Esophagus muscularis mucosa (tissue), 4 donors: ENCODE measurements around the gene POLRMT. TPM values are rescaled to one million over a fixed set of nuclear protein-coding genes. Genes with fewer than 3 reads are reported as not detected.

Experiments
- DNase-seq: peaks from one replicate; pipeline ENCODE4 v3.0.0-alpha.2; 2017; ENCODE audit errors: extremely low spot score
- H3K27ac ChIP-seq, 4 donors: fragments of 200-600 bp; sonication (generic); replicated peaks in 1 of 4; 1 replicate in 3 of 4; 2 replicates in 1 of 4; pipeline ENCODE4 v1.5.1; 2016 to 2019; ENCODE audit warnings: mild to moderate bottlenecking in 1 of 4
- H3K27me3 ChIP-seq, 4 donors: fragments of 200-600 bp; sonication (generic); one replicate each; pipeline versions ENCODE4 v1.5.1 to v1.6.0; 2016 to 2019
- H3K36me3 ChIP-seq, 4 donors: fragments of 200-600 bp; sonication (generic); one replicate each; pipeline ENCODE4 v1.5.1; 2016 to 2019
- H3K4me1 ChIP-seq, 4 donors: fragments of 200-600 bp; sonication (generic); one replicate each; pipeline ENCODE4 v1.5.1; 2016 to 2019
- H3K4me3 ChIP-seq, 4 donors: fragments of 200-600 bp; sonication (generic); 1 replicate in 2 of 4; 2 replicates in 2 of 4; pipeline ENCODE4 v1.5.1; 2016 to 2019; ENCODE audit warnings: mild to moderate bottlenecking in 4 of 4, moderate library complexity in 1 of 4
- H3K9me3 ChIP-seq, 4 donors: fragments of 200-600 bp; sonication (generic); 1 replicate in 3 of 4; 2 replicates in 1 of 4; pipeline ENCODE4 v1.5.1; 2016 to 2019
- CTCF ChIP-seq, 3 experiments: fragments of 200-600 bp in 2 of 3; fragments of 450-650 bp in 1 of 3; sonication (generic) in 2 of 3; IDR thresholded peaks; one replicate each; pipeline ENCODE4 v1.5.1; 2017 to 2019; ENCODE audit warnings: antibody characterized with exemption in 3 of 3, mild to moderate bottlenecking in 2 of 3, moderate library complexity in 1 of 3
- EP300 ChIP-seq: sonication (generic); formaldehyde crosslinking; IDR thresholded peaks from one replicate; pipeline ENCODE4 v1.6.1; 2017; ENCODE audit warnings: antibody characterized with exemption
- POLR2A ChIP-seq: fragments of 450-650 bp; IDR thresholded peaks from one replicate; pipeline ENCODE4 v1.6.1; 2017; ENCODE audit warnings: antibody characterized with exemption, moderate library complexity, mild to moderate bottlenecking, low read depth
- POLR2AphosphoS5 ChIP-seq, 2 donors: sonication (generic); formaldehyde crosslinking; IDR thresholded peaks; one replicate each; pipeline ENCODE4 v1.6.1; 2017; ENCODE audit warnings: antibody characterized with exemption in 2 of 2
- WGBS: methylation state at CpG from one replicate; pipeline ENCODE4 v1.1.5; 2018; 5-methylcytosine and 5-hydroxymethylcytosine counted together
- intact Hi-C: fragments of 100-400 bp; cut with DNase I; formaldehyde crosslinking; loops from one replicate; pipeline ENCODE4 v1.15.1; 2023
- total RNA-seq, 4 donors: library from RNA; depleted of rRNA; stranded (reverse); fragments of >200 nt; gene quantifications; one replicate each; pipeline versions ENCODE4 v1.1.0 to v1.2.1, GENCODE V29; 2016

Gene POLRMT
- total RNA-seq, 4 donors from 2014 or later, result 20.8 to 40.7 (median 30.4) TPM

GRCh38 chr19:664913-665443, 31.6 kb upstream of the POLRMT start:
- TF ChIP-seq POLR2AphosphoS5 (IDR thresholded peaks at IDR 0.05) (peak; percentile 50 to 63), CTCF (IDR thresholded peaks at IDR 0.05) (peak; percentile 92 to 99 (median 97)), EP300 (no peak)
- H3K9me3 ChIP-seq, result no peaks in the 10 kb centered on the region
- intact Hi-C loops, result loop anchor here (1.0 to 5.0 kb wide), 2 partner anchors 69 to 197 kb away; no protein-coding TSS in a partner anchor
- peaks cover 38 to 48% (median 46%) of the 10 kb centered on the region in 4 donors for H3K4me1 ChIP-seq
- peak overlapping the region; percentile 10 to 46 (median 20) for H3K27ac ChIP-seq
- no peaks in the 10 kb centered on the region for H3K27me3 ChIP-seq
- WGBS, result 15% methylated on average over 10 of the region's 24 CpGs
- H3K36me3 ChIP-seq, result no peaks in the 10 kb centered on the region
- DNase-seq, result no peak
- H3K4me3 ChIP-seq, result peak overlapping the region; percentile 26 to 51 (median 41)

GRCh38 chr19:663682-664117, 30.4 kb upstream of the POLRMT start:
- H3K9me3 ChIP-seq, result no peaks in the 10 kb centered on the region
- H3K27me3 ChIP-seq, result no peaks in the 10 kb centered on the region
- DNase-seq, result no peak
- peaks cover 51 to 61% (median 59%) of the 10 kb centered on the region in 4 donors for H3K4me1 ChIP-seq
- peaks cover 0 to 1% (median under 1%) of the 10 kb centered on the region in 4 donors for H3K36me3 ChIP-seq
- H3K27ac ChIP-seq, result peak overlapping the region; percentile 92 to 96 (median 96)
- WGBS, result 48% methylated on average over 16 of the region's 18 CpGs
- H3K4me3 ChIP-seq, result peak overlapping the region; percentile 81 to 100 (median 100)
- TF ChIP-seq CTCF (IDR thresholded peaks at IDR 0.05) (no peak), EP300 (no peak), POLR2A (no peak), POLR2AphosphoS5 (IDR thresholded peaks at IDR 0.05) (no peak)
- intact Hi-C loops, result no loop called here

- peaks cover 57 to 67% (median 64%) of the 10 kb centered on the region in 4 donors for H3K4me1 ChIP-seq
Measured at GRCh38 chr19:662962-663681, 29.8 kb upstream of the POLRMT start, which contains the start of gene RNF126. TSS of gene RNF126 (minus strand) at chr19:663214. CDS start at chr19:663121, 93 bp downstream.

DNA sequence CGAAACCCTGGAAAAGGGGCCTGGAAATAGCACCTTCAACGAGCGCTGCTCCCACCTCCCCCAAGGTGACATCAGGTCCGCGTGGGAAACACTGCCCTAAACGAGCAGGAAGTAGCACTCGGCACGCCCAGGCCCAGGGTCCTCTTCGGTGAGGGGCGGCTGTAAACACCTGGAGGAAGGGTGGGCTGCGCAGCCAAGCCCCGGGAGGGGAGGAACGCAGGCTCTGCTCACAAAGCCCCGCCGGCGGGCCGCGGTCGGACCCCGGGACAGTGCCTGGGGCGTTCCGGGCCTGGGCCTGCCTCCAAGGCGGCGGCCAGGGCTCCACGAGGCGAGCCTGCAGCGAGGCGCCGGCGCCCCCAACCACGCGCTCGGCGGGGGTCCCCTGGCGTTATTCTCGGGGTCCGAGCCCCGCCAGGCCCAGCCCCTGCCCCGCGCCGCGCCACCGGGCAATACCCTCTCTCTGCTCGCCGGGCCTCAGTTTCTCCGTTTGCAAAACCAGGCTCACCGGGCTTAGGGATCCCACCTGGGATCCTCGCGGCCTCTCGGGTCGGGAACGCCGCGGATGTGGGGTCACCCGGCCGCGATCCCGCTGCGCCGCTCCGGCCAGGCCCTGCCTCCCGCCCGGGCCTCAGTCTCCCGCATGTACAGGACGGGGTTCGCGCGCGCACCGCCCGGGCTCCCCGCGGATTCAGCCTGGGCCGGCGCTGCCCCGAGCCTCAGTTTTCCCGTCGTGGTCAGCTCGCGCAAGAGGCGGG, 29.0 kb upstream of the POLRMT start:
- Histone ChIP-seq H3K27ac (peak overlapping the region; percentile 89 to 96 (median 94)), H3K9me3 (no peaks in the 10 kb centered on the region), H3K36me3 (peaks cover 0 to 13% (median 6%) of the 10 kb centered on the region in 4 donors), H3K4me3 (peak overlapping the region; percentile 81 to 100 (median 100)), H3K4me1 (peaks cover 63 to 74% (median 72%) of the 10 kb centered on the region in 4 donors), H3K27me3 (no peaks in the 10 kb centered on the region)
- intact Hi-C loops, result no loop called here
- DNase-seq, result no peak
- TF ChIP-seq POLR2AphosphoS5 (IDR thresholded peaks at IDR 0.05), result peak in 1 of 2 donors; percentile 16
- no peak for TF ChIP-seq EP300
- 0% methylated on average over 4 of the region's 81 CpGs for WGBS

More at GRCh38 chr19:662962-663681, 29.8 kb upstream of the POLRMT start, which contains the start of gene RNF126:
- H3K36me3 ChIP-seq, result peaks cover 0 to 7% (median 3%) of the 10 kb centered on the region in 4 donors
- DNase-seq, result peak; percentile 99
- peak within 1 kb of the TSS; percentile 92 to 96 (median 96) for H3K27ac ChIP-seq
- no peaks in the 10 kb centered on the region for H3K27me3 ChIP-seq
- H3K4me3 ChIP-seq, result peak within 1 kb of the TSS; percentile 81 to 100 (median 100)
- intact Hi-C loops, result no loop called here
- TF ChIP-seq CTCF (IDR thresholded peaks at IDR 0.05) (peak in 1 of 3 experiments; percentile 9), EP300 (no peak), POLR2A (no peak), POLR2AphosphoS5 (IDR thresholded peaks at IDR 0.05) (peak; percentile 81 to 87)
- no peaks in the 10 kb centered on the region for H3K9me3 ChIP-seq
- WGBS, result 1% methylated on average over 37 of the region's 97 CpGs
